ENCODE measurements around the gene PSMB5.

PSMB5 gene

DNA sequence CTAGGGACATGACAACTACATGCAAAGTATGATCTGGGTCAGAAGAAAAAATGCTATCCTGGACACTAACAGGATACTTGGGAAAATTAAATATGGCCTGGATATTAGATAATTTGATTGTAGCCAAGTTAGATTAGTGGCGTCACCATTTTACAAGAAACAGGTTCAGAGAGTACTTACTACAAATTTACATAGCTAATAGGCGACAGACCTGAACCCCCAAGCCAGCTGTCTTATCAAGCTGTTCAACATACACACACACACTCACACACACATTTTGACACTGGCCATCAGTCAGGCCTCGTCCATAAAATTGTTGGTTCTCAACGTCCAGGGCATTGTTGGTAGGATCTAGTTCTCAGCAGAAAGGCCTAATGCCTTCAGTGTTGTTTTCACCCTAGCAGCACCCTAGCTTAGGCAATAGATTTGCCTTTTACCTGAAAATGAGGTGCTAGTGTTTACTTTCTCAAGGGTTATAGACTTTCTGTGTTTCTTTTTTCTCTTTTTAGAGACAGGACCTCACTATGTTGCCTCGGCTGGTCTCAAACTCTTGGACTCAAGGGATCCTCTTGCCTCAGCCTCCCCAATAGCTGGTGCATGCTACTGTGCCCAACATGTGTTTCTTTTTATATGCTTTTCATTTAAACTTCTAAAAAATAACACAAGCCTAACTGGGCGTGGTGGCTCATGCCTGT, 21.5 kb downstream of the PSMB5 start (continued):
- no peak for TF ChIP-seq GLIS2 (tag by site-specific recombination; IDR thresholded peaks at IDR 0.05)
- TF ChIP-seq ZNF830 (tag by site-specific recombination; IDR thresholded peaks at IDR 0.05; ENCODE audit: low read depth), result no peak
- no peak for TF ChIP-seq ZNF561 (tag by site-specific recombination; IDR thresholded peaks at IDR 0.05; ENCODE audit: borderline replicate concordance)
- no peak for TF ChIP-seq PBX3 (CRISPR knock-in tag; IDR thresholded peaks at IDR 0.05)
- TF ChIP-seq ZNF785 (tag by site-specific recombination; IDR thresholded peaks at IDR 0.05), result no peak

GRCh38 chr14:23009939-23010726, 24.6 kb downstream of the PSMB5 start, which contains the start of gene C14orf93:
Gene C14orf93, minus strand, starts transcription at chr14:23010143. Its CDS starts 11,120 bp downstream, at chr14:22999023.
- no peaks in the 10 kb centered on the region for H3K9me3 ChIP-seq (ENCODE audit: control insufficient read depth, insufficient read depth, low read depth, low read length)
- ChIA-PET POLR2A (interaction anchor here (0.5 to 1.0 kb wide), 3 partner anchors 9 to 24 kb away, joined by 3 to 5 read pairs (median 3); no protein-coding TSS in a partner anchor), CTCF (interaction anchor here (0.7 kb wide), 1 partner anchor 59 kb away, joined by 4 read pairs; no protein-coding TSS in a partner anchor)
- H3K4me1 ChIP-seq (ENCODE audit: control insufficient read depth, insufficient read depth, low read length), result peaks cover 8% of the 10 kb centered on the region; the same call in 1 of the 2 replicates
- peak within 1 kb of the TSS; percentile 58; the same call in 1 of the 2 replicates for H3K27ac ChIP-seq (ENCODE audit: extremely low read depth, low read depth, low read length)
- peak within 1 kb of the TSS; percentile 52 for H3K4me3 ChIP-seq (ENCODE audit: low read depth, low read length)
- no peaks in the 10 kb centered on the region for H3K36me3 ChIP-seq (ENCODE audit: control insufficient read depth in 2 of 2, insufficient read depth in 1 of 2, low read length in 2 of 2)
- TF ChIP-seq ZNF24 (tag by site-specific recombination; IDR thresholded peaks at IDR 0.05) (no peak), KLF7 (tag by site-specific recombination; IDR thresholded peaks at IDR 0.05; ENCODE audit: borderline replicate concordance) (peak; percentile 43; the same call in 1 of the 2 replicates), PRDM4 (tag by site-specific recombination; IDR thresholded peaks at IDR 0.05) (no peak), ZNF510 (tag by site-specific recombination; IDR thresholded peaks at IDR 0.05; ENCODE audit: insufficient replicate concordance) (no peak), REPIN1 (tag by site-specific recombination; IDR thresholded peaks at IDR 0.05; ENCODE audit: low read depth) (no peak), ZNF140 (tag by site-specific recombination; IDR thresholded peaks at IDR 0.05) (no peak), ZNF639 (tag by site-specific recombination; IDR thresholded peaks at IDR 0.05) (no peak), ZNF133 (tag by site-specific recombination; IDR thresholded peaks at IDR 0.05) (no peak), RBAK (tag by site-specific recombination; IDR thresholded peaks at IDR 0.05) (no peak), TCF7L2 (IDR thresholded peaks at IDR 0.05; ENCODE audit: borderline replicate concordance, low read depth, low read length) (no peak), REST (tag by site-specific recombination; IDR thresholded peaks at IDR 0.05) (no peak), BCL6B (tag by site-specific recombination; IDR thresholded peaks at IDR 0.05) (no peak), YY1 (tag by site-specific recombination; IDR thresholded peaks at IDR 0.05) (peak; percentile 22; the same call in 1 of the 2 replicates), SP7 (tag by site-specific recombination; IDR thresholded peaks at IDR 0.05) (peak; percentile 62)
- TF ChIP-seq, protein P1, sequence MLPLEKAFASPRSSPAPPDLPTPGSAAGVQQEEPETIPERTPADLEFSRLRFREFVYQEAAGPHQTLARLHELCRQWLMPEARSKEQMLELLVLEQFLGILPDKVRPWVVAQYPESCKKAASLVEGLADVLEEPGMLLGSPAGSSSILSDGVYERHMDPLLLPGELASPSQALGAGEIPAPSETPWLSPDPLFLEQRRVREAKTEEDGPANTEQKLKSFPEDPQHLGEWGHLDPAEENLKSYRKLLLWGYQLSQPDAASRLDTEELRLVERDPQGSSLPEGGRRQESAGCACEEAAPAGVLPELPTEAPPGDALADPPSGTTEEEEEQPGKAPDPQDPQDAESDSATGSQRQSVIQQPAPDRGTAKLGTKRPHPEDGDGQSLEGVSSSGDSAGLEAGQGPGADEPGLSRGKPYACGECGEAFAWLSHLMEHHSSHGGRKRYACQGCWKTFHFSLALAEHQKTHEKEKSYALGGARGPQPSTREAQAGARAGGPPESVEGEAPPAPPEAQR (tag by site-specific recombination; IDR thresholded peaks at IDR 0.05), result no peak
- TF ChIP-seq, protein P2, sequence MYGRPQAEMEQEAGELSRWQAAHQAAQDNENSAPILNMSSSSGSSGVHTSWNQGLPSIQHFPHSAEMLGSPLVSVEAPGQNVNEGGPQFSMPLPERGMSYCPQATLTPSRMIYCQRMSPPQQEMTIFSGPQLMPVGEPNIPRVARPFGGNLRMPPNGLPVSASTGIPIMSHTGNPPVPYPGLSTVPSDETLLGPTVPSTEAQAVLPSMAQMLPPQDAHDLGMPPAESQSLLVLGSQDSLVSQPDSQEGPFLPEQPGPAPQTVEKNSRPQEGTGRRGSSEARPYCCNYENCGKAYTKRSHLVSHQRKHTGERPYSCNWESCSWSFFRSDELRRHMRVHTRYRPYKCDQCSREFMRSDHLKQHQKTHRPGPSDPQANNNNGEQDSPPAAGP (tag by site-specific recombination; IDR thresholded peaks at IDR 0.05), result peak; percentile 56; the same call in 1 of the 2 replicates

All from HEK293 (cell line).